Mesendoderm (in vitro differentiated cells): Measurements from ENCODE around the gene CASZ1.

ENCODE experiments used
- DNase-seq: peaks from one replicate; pipeline ENCODE4 v3.0.0; 2013
- H2AK5ac ChIP-seq: 2 replicates; pipeline ENCODE4 v1.6.1; 2013; ENCODE audit warnings: low read length, inconsistent platforms
- H2BK120ac ChIP-seq: 2 replicates; pipeline ENCODE4 v1.6.1; 2013; ENCODE audit warnings: low read depth, mild to moderate bottlenecking, low read length, moderate library complexity, mixed read lengths
- H2BK15ac ChIP-seq: replicated peaks from 2 replicates; pipeline ENCODE4 v1.6.1; 2013; ENCODE audit warnings: low read depth, mild to moderate bottlenecking, moderate library complexity
- H2BK5ac ChIP-seq: 2 replicates; pipeline ENCODE4 v1.6.1; 2013; ENCODE audit warnings: low read length, inconsistent platforms
- H3K18ac ChIP-seq: 2 replicates; pipeline ENCODE4 v1.6.1; 2013; ENCODE audit warnings: mild to moderate bottlenecking, low read length, mixed read lengths
- H3K23ac ChIP-seq: one replicate; pipeline ENCODE4 v1.6.1; 2013; ENCODE audit warnings: low read length
- H3K27ac ChIP-seq: 2 replicates; pipeline ENCODE4 v1.5.1; 2013; ENCODE audit warnings: low read depth, mild to moderate bottlenecking, inconsistent platforms, low read length, moderate library complexity
- H3K27me3 ChIP-seq: 2 replicates; pipeline ENCODE4 v1.6.1; 2013; ENCODE audit warnings: low read length, control low read depth, mild to moderate bottlenecking, inconsistent platforms; ENCODE audit not compliant: insufficient read depth, poor library complexity
- H3K36me3 ChIP-seq: 2 replicates; pipeline ENCODE4 v1.6.1; 2013; ENCODE audit warnings: low read length, inconsistent platforms; ENCODE audit not compliant: control insufficient read depth, insufficient read depth
- H3K4ac ChIP-seq: one replicate; pipeline ENCODE4 v1.6.1; 2013; ENCODE audit warnings: low read depth, mild to moderate bottlenecking, low read length, moderate library complexity
- H3K4me1 ChIP-seq: 2 replicates; pipeline ENCODE4 v1.6.1; 2013; ENCODE audit warnings: low read depth, low read length, inconsistent platforms; ENCODE audit not compliant: control insufficient read depth
- H3K4me2 ChIP-seq: 2 replicates; pipeline ENCODE4 v1.6.1; 2013; ENCODE audit warnings: low read length
- H3K4me3 ChIP-seq: 2 replicates; pipeline ENCODE4 v1.5.1; 2013; ENCODE audit warnings: mild to moderate bottlenecking, low read length
- H3K56ac ChIP-seq: one replicate; pipeline ENCODE4 v1.6.1; 2013; ENCODE audit warnings: low read length
- H3K79me1 ChIP-seq: 2 replicates; pipeline ENCODE4 v1.6.1; 2013; ENCODE audit warnings: low read length, inconsistent platforms
- H3K79me2 ChIP-seq: 2 replicates; pipeline ENCODE4 v1.6.1; 2013; ENCODE audit warnings: mild to moderate bottlenecking, low read length; ENCODE audit not compliant: control insufficient read depth, insufficient read depth
- H3K9ac ChIP-seq: 2 replicates; pipeline ENCODE4 v1.6.1; 2013; ENCODE audit warnings: low read length, inconsistent platforms
- H4K5ac ChIP-seq: one replicate; pipeline ENCODE4 v1.6.1; 2013; ENCODE audit warnings: low read length
- H4K8ac ChIP-seq: one replicate; pipeline ENCODE4 v1.6.1; 2013; ENCODE audit warnings: low read depth, mild to moderate bottlenecking, control low read depth, low read length, moderate library complexity
- WGBS: extraction: QIAGEN DNeasy Blood & Tissue Kit; methylation state at CpG from one replicate; pipeline ENCODE4 v1.1.7; 2013; ENCODE audit warnings: low lambda C conversion rate, missing lambda C conversion rate; ENCODE audit not compliant: insufficient coverage; ENCODE audit errors: extremely low coverage; 5-methylcytosine and 5-hydroxymethylcytosine counted together

Gene CASZ1

GRCh38 chr1:10814976-10815857 lies 18.8 kb upstream of the CASZ1 start:
- Histone ChIP-seq H2BK15ac (no peak overlapping the region), H3K4ac (no peak overlapping the region), H2BK120ac (no peak overlapping the region), H3K79me1 (no peaks in the 10 kb centered on the region), H4K5ac (no peak overlapping the region), H3K23ac (no peak overlapping the region), H3K36me3 (no peaks in the 10 kb centered on the region), H3K18ac (no peak overlapping the region), H3K4me3 (no peak overlapping the region), H3K27me3 (no peaks in the 10 kb centered on the region), H4K8ac (no peak overlapping the region), H3K9ac (no peak overlapping the region), H3K4me1 (no peaks in the 10 kb centered on the region), H3K4me2 (no peak overlapping the region), H2BK5ac (no peak overlapping the region), H3K56ac (no peak overlapping the region), H3K27ac (no peak overlapping the region), H2AK5ac (no peak overlapping the region), H3K79me2 (no peaks in the 10 kb centered on the region)
- no CpG with 5 or more reads among the region's 15 CpGs for WGBS
- DNase-seq: no peak

- Histone ChIP-seq H2BK120ac (no peak overlapping the region), H3K9ac (no peak overlapping the region), H2BK15ac (no peak overlapping the region), H4K8ac (no peak overlapping the region), H2AK5ac (no peak overlapping the region), H3K56ac (no peak overlapping the region), H3K23ac (no peak overlapping the region), H3K79me2 (no peaks in the 10 kb centered on the region), H4K5ac (no peak overlapping the region), H3K18ac (no peak overlapping the region), H3K4ac (no peak overlapping the region), H3K27ac (no peak overlapping the region), H3K79me1 (no peaks in the 10 kb centered on the region), H3K27me3 (no peaks in the 10 kb centered on the region), H3K4me2 (no peak overlapping the region), H3K4me3 (no peak overlapping the region), H3K4me1 (no peaks in the 10 kb centered on the region), H3K36me3 (no peaks in the 10 kb centered on the region), H2BK5ac (no peak overlapping the region)
- no CpG with 5 or more reads among the region's 10 CpGs for WGBS
- DNase-seq: no peak
Measured at GRCh38 chr1:10814312-10814711, 17.9 kb upstream of the CASZ1 start.

- DNase-seq: no peak
- H3K23ac ChIP-seq: no peak overlapping the region
- H3K9ac ChIP-seq: no peak overlapping the region
- H3K56ac ChIP-seq: no peak overlapping the region
- H3K18ac ChIP-seq: no peak overlapping the region
- H3K79me1 ChIP-seq: no peaks in the 10 kb centered on the region
- no peak overlapping the region for H3K4me3 ChIP-seq
- no peak overlapping the region for H2AK5ac ChIP-seq
- no peaks in the 10 kb centered on the region for H3K79me2 ChIP-seq
- H2BK15ac ChIP-seq: no peak overlapping the region
- no peaks in the 10 kb centered on the region for H3K36me3 ChIP-seq
- H3K27me3 ChIP-seq: no peaks in the 10 kb centered on the region
- no peaks in the 10 kb centered on the region for H3K4me1 ChIP-seq
- no peak overlapping the region for H3K27ac ChIP-seq
- no peak overlapping the region for H3K4ac ChIP-seq
- no peak overlapping the region for H3K4me2 ChIP-seq
- no peak overlapping the region for H4K5ac ChIP-seq
- H2BK120ac ChIP-seq: no peak overlapping the region
- WGBS: no CpG with 5 or more reads among the region's 14 CpGs
- H4K8ac ChIP-seq: no peak overlapping the region
- H2BK5ac ChIP-seq: no peak overlapping the region
Measured at GRCh38 chr1:10813799-10814198, 17.4 kb upstream of the CASZ1 start.

DNA sequence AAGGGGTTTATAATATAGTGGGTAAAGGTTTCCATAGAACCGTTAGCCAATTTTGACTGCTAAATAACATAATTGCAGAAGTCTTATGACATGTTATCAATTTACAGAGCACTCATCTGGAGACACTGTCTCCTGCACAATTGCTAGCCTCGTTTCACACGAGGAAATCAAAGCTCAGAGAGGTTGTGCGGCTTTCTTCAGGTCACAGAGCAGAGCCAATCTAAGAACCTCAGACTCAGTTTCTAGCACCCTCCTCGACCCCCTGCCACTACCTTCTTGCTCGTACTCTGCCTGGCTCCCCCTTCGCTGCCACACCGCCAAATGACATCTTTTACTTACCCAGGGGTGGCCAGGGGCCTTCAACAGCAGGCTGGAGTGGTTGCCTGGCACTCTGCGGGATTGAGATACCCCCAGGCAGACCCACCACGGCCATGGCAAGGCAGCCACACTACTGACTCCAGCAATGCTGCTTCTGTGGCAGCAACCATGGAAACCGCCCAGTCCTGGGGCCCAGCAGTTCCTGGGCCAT lies 16.0 kb upstream of the CASZ1 start:
- Histone ChIP-seq H3K79me2 (no peaks in the 10 kb centered on the region), H4K8ac (no peak overlapping the region), H4K5ac (no peak overlapping the region), H3K36me3 (no peaks in the 10 kb centered on the region), H2BK5ac (no peak overlapping the region), H3K56ac (no peak overlapping the region), H3K27me3 (no peaks in the 10 kb centered on the region), H3K18ac (no peak overlapping the region), H3K4me3 (no peak overlapping the region), H3K23ac (no peak overlapping the region), H3K4me1 (no peaks in the 10 kb centered on the region), H3K79me1 (no peaks in the 10 kb centered on the region), H3K4me2 (no peak overlapping the region), H2BK15ac (no peak overlapping the region), H2BK120ac (no peak overlapping the region), H3K4ac (no peak overlapping the region), H3K9ac (no peak overlapping the region), H3K27ac (no peak overlapping the region), H2AK5ac (no peak overlapping the region)
- WGBS: no CpG with 5 or more reads among the region's 11 CpGs
- DNase-seq: no peak

DNA sequence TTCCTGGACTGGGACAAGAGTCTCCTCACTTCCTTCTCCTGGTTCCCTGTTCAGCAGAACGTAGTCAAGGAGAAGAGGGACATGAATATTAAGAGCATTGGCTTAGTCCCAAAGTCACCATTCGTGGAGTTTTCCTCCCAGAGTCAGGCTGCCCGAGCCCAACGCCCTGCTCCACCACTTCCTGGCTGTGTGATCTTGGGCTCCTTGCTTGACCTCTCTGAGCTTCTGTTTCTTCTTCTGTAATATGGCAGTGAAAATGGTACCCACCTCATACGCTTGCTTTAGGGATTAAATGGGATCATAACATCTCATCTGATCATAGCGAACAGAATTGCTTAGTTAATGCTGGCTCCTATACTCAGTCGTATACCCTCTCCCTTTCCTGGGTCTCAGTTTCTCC lies 12.0 kb upstream of the CASZ1 start:
- Histone ChIP-seq H2AK5ac (no peak overlapping the region), H3K23ac (no peak overlapping the region), H3K36me3 (no peaks in the 10 kb centered on the region), H3K27ac (no peak overlapping the region), H3K4me3 (no peak overlapping the region), H3K79me2 (no peaks in the 10 kb centered on the region), H3K56ac (no peak overlapping the region), H3K9ac (no peak overlapping the region), H3K18ac (no peak overlapping the region), H3K79me1 (no peaks in the 10 kb centered on the region), H3K4me1 (no peaks in the 10 kb centered on the region), H2BK15ac (no peak overlapping the region), H3K4ac (no peak overlapping the region), H4K5ac (no peak overlapping the region), H2BK5ac (no peak overlapping the region), H2BK120ac (no peak overlapping the region), H3K4me2 (no peak overlapping the region), H4K8ac (no peak overlapping the region), H3K27me3 (no peaks in the 10 kb centered on the region)
- no CpG with 5 or more reads among the region's 7 CpGs for WGBS
- DNase-seq: no peak
